Stimulated activated CD4-positive, alpha-beta T cell treated with anti-CD3 and anti-CD28 coated beads, Interleukin-15, amount 100 ng/mL, for 24 hours (primary cell): ENCODE data around the gene SYNE3.
"Not testable (repeated sequence)": the region's sequence is repeated elsewhere in the genome, so short reads cannot be mapped to it uniquely, and the experiment has no call there.

Experiments used
- DNase-seq: peaks from one replicate; pipeline ENCODE4 v3.0.0-alpha.2; 2020

SYNE3 gene

GRCh38 chr14:95523815-95524448 lies 7.5 kb upstream of the SYNE3 start:
- peak; percentile 35 for DNase-seq

GRCh38 chr14:95523051-95523814 lies 6.8 kb upstream of the SYNE3 start:
- peak; percentile 75 for DNase-seq

- no peak for DNase-seq
Observed at GRCh38 chr14:95522556-95522955, 6.1 kb upstream of the SYNE3 start.

GRCh38 chr14:95522116-95522515 lies 5.7 kb upstream of the SYNE3 start:
- no peak for DNase-seq

- DNase-seq = no peak
Observed at GRCh38 chr14:95521001-95521400, 4.6 kb upstream of the SYNE3 start.

GRCh38 chr14:95520346-95520745 lies 3.9 kb upstream of the SYNE3 start:
- peak; percentile 22 for DNase-seq

- peak; percentile 82 for DNase-seq
Observed at GRCh38 chr14:95519699-95520098, 3.2 kb upstream of the SYNE3 start.

- peak; percentile 12 for DNase-seq
Observed at GRCh38 chr14:95518045-95518751, 1.7 kb upstream of the SYNE3 start.

- DNase-seq = peak; percentile 92
Observed at GRCh38 chr14:95515596-95516552, 576 bp downstream of the SYNE3 start.

- peak; percentile 32 for DNase-seq
Observed at GRCh38 chr14:95515080-95515489, 1.4 kb downstream of the SYNE3 start.

GRCh38 chr14:95514131-95515079 lies 2.0 kb downstream of the SYNE3 start:
- no peak for DNase-seq

- no peak for DNase-seq
Observed at GRCh38 chr14:95513291-95513690, 3.2 kb downstream of the SYNE3 start.

- DNase-seq = no peak
Observed at GRCh38 chr14:95511687-95512086, 4.8 kb downstream of the SYNE3 start.

- no peak for DNase-seq
Observed at GRCh38 chr14:95510804-95511203, 5.6 kb downstream of the SYNE3 start.

- not testable (repeated sequence) for DNase-seq
Observed at GRCh38 chr14:95510344-95510743, 6.1 kb downstream of the SYNE3 start.

- DNase-seq = no peak
Observed at GRCh38 chr14:95509495-95509894, 7.0 kb downstream of the SYNE3 start.

- DNase-seq = no peak
Observed at GRCh38 chr14:95508377-95508776, 8.1 kb downstream of the SYNE3 start.

GRCh38 chr14:95507701-95508103 lies 8.7 kb downstream of the SYNE3 start:
- peak; percentile 9 for DNase-seq

- no peak for DNase-seq
Observed at GRCh38 chr14:95507174-95507573, 9.3 kb downstream of the SYNE3 start.

GRCh38 chr14:95505030-95505589 lies 11.3 kb downstream of the SYNE3 start:
- no peak for DNase-seq
